Measurements from ENCODE around the gene ACSS2.

ACSS2 gene

DNA sequence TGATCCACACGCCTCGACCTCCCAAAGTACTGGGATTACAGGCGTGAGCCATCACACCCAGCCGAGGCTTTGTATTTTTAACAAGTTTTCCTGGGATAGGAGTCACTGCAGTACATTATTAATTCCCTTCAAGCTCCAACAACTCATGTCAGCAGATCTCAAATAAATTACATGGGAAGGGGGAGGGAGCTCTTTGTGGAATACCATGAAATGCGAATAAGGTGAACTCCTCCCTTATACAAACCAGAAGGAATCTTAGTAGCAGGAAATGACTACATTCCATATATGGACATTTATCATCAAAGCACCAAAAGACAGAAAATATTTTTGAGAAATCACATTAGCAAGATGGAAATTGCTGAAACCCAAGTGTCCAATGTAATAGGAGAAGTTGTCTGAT is 76.3 kb downstream of the ACSS2 start:
- no peak overlapping the region for H2AFZ ChIP-seq (ENCODE audit: low read depth, low read length)
- DNase-seq (no peak), ATAC-seq (ENCODE audit: insufficient read depth, low read depth) (no peak)
- no peak for TF ChIP-seq EZH2 (IDR thresholded peaks at IDR 0.05; ENCODE audit: borderline replicate concordance, low read depth, low read length, severe bottlenecking)
- TF ChIP-seq, protein P1, sequence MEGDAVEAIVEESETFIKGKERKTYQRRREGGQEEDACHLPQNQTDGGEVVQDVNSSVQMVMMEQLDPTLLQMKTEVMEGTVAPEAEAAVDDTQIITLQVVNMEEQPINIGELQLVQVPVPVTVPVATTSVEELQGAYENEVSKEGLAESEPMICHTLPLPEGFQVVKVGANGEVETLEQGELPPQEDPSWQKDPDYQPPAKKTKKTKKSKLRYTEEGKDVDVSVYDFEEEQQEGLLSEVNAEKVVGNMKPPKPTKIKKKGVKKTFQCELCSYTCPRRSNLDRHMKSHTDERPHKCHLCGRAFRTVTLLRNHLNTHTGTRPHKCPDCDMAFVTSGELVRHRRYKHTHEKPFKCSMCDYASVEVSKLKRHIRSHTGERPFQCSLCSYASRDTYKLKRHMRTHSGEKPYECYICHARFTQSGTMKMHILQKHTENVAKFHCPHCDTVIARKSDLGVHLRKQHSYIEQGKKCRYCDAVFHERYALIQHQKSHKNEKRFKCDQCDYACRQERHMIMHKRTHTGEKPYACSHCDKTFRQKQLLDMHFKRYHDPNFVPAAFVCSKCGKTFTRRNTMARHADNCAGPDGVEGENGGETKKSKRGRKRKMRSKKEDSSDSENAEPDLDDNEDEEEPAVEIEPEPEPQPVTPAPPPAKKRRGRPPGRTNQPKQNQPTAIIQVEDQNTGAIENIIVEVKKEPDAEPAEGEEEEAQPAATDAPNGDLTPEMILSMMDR (IDR thresholded peaks at IDR 0.05; ENCODE audit: borderline replicate concordance, extremely low read depth, low read length, poor library complexity, severe bottlenecking): no peak
- peaks cover 23% of the 10 kb centered on the region for H3K4me1 ChIP-seq (ENCODE audit: insufficient read depth, low read length)
- no peak overlapping the region for H3K27ac ChIP-seq (ENCODE audit: low read length)
- no peaks in the 10 kb centered on the region for H3K9me3 ChIP-seq (ENCODE audit: insufficient read depth, low read length, severe bottlenecking)
- no peaks in the 10 kb centered on the region for H4K20me1 ChIP-seq (ENCODE audit: insufficient read depth, low read length)
- H3K4me3 ChIP-seq (ENCODE audit: low read depth in 1 of 2, low read length in 2 of 2): no peak overlapping the region
- peaks cover 8% of the 10 kb centered on the region; the same call in 1 of the 2 replicates for H3K79me2 ChIP-seq (ENCODE audit: insufficient read depth, low read length)
- H3K27me3 ChIP-seq (ENCODE audit: insufficient read depth, low read length, poor library complexity): no peaks in the 10 kb centered on the region
- no peak overlapping the region for H3K9ac ChIP-seq (ENCODE audit: low read depth, low read length)
- peaks cover 33% of the 10 kb centered on the region for H3K36me3 ChIP-seq (ENCODE audit: insufficient read depth, low read length)
- H3K4me2 ChIP-seq (ENCODE audit: insufficient read depth, low read length): no peak overlapping the region

DNA sequence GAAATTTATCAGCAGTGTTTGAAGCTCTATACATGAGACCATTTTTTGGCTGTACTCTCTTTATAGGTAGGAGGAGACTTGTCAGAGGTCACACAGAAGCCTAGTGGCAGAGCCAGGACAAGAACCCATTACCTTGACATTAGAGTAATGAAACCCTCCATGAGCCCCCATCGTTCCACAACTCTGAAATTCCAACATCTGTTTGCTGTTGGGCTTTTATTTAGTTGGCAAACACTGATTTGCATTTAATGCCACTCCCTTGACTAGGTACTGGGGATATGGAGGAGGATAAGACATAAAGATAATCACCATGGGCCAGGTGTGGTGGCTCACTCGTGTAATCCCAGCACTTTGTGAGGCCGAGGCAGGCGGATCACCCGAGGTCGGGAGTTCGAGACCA is 77.5 kb downstream of the ACSS2 start:
- no peak overlapping the region for H3K27ac ChIP-seq (ENCODE audit: low read length)

DNA sequence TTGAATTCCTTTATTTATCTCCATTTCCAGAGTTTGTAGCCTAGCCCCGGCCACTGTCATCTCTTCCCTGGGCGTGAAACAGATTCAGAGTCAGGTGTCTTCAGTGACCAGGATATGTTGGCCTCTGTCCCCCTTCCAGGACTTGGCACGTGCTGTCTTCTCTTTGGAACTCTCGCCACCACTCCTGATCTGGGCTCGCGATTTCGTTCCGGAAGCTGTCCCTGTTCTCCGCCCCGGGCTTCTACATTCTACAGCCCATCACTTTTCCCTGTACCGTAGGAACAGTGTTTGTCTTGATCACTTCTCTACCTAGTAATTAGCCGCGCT is 78.5 kb downstream of the ACSS2 start:
- Histone ChIP-seq H3K36me3 (ENCODE audit: insufficient read depth, low read length) (peaks cover 18% of the 10 kb centered on the region), H3K27ac (ENCODE audit: low read length) (peak overlapping the region; percentile 88), H3K9ac (ENCODE audit: low read depth, low read length) (peak overlapping the region; percentile 76), H2AFZ (ENCODE audit: low read depth, low read length) (peak overlapping the region; percentile 94), H3K4me3 (ENCODE audit: low read depth in 1 of 2, low read length in 2 of 2) (peak overlapping the region; percentile 69 to 79), H4K20me1 (ENCODE audit: insufficient read depth, low read length) (no peaks in the 10 kb centered on the region), H3K9me3 (ENCODE audit: insufficient read depth, low read length, severe bottlenecking) (no peaks in the 10 kb centered on the region), H3K4me2 (ENCODE audit: insufficient read depth, low read length) (peak overlapping the region; percentile 80), H3K4me1 (ENCODE audit: insufficient read depth, low read length) (peaks cover 23% of the 10 kb centered on the region), H3K27me3 (ENCODE audit: insufficient read depth, low read length, poor library complexity) (no peaks in the 10 kb centered on the region), H3K79me2 (ENCODE audit: insufficient read depth, low read length) (peaks cover 8% of the 10 kb centered on the region; the same call in 1 of the 2 replicates)
- DNase-seq (no peak), ATAC-seq (ENCODE audit: insufficient read depth, low read depth) (no peak)
- TF ChIP-seq, protein P1 (IDR thresholded peaks at IDR 0.05; ENCODE audit: borderline replicate concordance, extremely low read depth, low read length, poor library complexity, severe bottlenecking): no peak
- TF ChIP-seq EZH2 (IDR thresholded peaks at IDR 0.05; ENCODE audit: borderline replicate concordance, low read depth, low read length, severe bottlenecking): no peak

More for the DNA sequence above, 77.5 kb downstream of the ACSS2 start:
- Histone ChIP-seq H3K4me3 (ENCODE audit: low read depth in 1 of 2, low read length in 2 of 2) (no peak overlapping the region), H3K4me1 (ENCODE audit: insufficient read depth, low read length) (peaks cover 23% of the 10 kb centered on the region), H3K79me2 (ENCODE audit: insufficient read depth, low read length) (peaks cover 8% of the 10 kb centered on the region; the same call in 1 of the 2 replicates), H3K4me2 (ENCODE audit: insufficient read depth, low read length) (no peak overlapping the region), H4K20me1 (ENCODE audit: insufficient read depth, low read length) (no peaks in the 10 kb centered on the region), H3K36me3 (ENCODE audit: insufficient read depth, low read length) (peaks cover 27% of the 10 kb centered on the region), H3K9ac (ENCODE audit: low read depth, low read length) (no peak overlapping the region), H3K9me3 (ENCODE audit: insufficient read depth, low read length, severe bottlenecking) (no peaks in the 10 kb centered on the region), H2AFZ (ENCODE audit: low read depth, low read length) (no peak overlapping the region), H3K27me3 (ENCODE audit: insufficient read depth, low read length, poor library complexity) (no peaks in the 10 kb centered on the region)
- DNase-seq (no peak), ATAC-seq (ENCODE audit: insufficient read depth, low read depth) (no peak)
- TF ChIP-seq, protein P1 (IDR thresholded peaks at IDR 0.05; ENCODE audit: borderline replicate concordance, extremely low read depth, low read length, poor library complexity, severe bottlenecking): no peak
- no peak for TF ChIP-seq EZH2 (IDR thresholded peaks at IDR 0.05; ENCODE audit: borderline replicate concordance, low read depth, low read length, severe bottlenecking)

Measured in DND-41 (cell line).